HG03039 (cell line): ENCODE measurements around the gene AGBL4.
"Not testable (repeated sequence)": the region's sequence is repeated elsewhere in the genome, so short reads cannot be mapped to it uniquely, and the experiment has no call there.

Source experiments
- ATAC-seq: cut with Tn5 transposase; IDR thresholded peaks from one replicate; pipeline ENCODE4 v1.9.1; 2021; ENCODE audit warnings: mild to moderate bottlenecking, moderate library complexity; ENCODE audit not compliant: unreplicated experiment

The AGBL4 gene

DNA sequence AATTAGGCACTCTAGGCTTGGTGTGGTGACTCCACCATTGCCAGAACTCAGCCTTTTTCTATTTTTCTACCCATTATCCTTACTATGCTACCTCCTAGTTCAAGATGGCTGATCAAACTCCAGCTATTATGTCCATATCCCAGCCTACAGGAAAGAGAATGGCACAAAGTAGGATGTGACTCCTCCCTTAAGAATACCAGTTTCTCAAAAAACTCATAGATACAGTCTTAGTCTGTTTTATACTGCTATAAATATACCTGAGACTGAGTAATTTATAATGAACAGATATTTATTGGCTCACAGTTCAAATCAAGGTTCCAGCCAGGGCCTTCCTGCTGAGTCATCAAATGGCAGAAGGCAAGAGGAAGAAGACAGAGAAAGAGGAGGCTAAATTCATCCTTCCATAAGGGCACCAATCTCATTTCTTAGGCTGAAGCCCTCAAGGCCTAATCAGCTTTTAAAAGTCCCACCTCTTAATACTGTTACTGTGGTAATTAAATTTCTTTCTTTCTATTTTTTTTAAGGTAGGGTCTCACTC is 704.3 kb downstream of the AGBL4 start:
- ATAC-seq = no peak

DNA sequence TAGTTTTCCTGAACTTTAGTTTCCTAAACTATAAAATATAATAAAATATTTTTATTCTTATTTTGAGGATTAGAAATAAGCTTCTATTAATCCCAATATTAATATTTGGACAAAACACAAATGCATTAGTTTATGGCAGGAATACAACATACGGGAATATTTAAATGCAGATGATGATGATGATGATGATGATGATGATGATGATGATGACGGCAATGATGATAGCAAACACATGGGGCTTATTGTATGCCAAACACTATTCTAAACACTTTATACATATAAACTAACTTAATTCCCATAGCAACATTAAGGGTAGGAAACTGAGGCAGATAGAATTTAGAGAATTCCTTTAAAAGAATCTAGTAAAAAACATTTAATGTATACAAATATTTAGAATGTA is 705.5 kb downstream of the AGBL4 start:
- ATAC-seq = no peak

- ATAC-seq = no peak
These were observed 716.3 kb downstream of the AGBL4 start for GRCh38 chr1:49307457-49307856.

DNA sequence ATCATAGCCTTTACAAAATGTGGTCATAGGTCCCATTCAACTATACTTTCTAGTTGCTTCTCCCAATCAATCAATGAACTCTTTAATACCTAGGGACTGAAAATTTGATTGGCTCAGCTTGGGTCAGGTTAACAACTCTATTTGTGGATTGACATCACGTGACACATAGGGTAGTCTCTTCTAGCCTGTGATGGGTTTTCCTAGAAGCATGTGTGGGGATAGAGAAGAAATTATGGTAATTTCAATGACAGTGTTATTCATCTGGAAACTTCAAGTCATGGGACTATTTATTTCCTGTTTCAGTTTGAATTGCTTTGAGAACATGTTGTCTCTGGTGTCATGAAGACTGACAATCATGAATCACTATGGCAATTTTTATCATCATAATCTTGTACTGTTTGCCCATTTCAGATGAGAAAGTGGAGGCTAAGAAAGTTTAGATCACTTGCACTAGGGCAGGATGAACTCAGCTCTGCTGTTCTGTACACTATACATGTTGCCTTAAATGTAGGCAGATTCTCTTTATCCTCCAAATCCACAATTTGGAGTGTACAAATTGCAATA is 717.2 kb downstream of the AGBL4 start:
- ATAC-seq = no peak

GRCh38 chr1:49302400-49302799 is 721.4 kb downstream of the AGBL4 start:
- not testable (repeated sequence) for ATAC-seq

GRCh38 chr1:49298304-49298703 is 725.5 kb downstream of the AGBL4 start:
- no peak for ATAC-seq

DNA sequence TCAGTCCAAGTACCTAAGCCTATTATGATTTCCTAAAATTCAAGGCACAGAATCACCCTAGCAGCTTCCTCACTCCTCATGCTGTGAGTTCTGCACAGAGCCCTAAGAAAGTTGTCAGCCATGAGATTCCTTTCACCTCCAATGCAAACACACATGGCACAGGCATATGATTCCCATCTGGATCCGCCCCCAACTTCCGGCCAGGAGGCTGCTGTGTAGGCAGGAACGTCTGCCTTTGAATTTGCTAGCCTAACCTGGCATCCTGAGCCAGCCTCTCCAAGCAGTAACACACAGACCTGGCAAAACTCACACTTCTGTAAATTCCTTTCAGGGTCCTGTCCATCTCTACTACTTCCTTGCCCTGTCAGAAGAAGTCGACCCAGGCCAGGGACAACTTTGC is 726.0 kb downstream of the AGBL4 start:
- no peak for ATAC-seq

- ATAC-seq = no peak
These were observed 729.2 kb downstream of the AGBL4 start for GRCh38 chr1:49294539-49294938.

DNA sequence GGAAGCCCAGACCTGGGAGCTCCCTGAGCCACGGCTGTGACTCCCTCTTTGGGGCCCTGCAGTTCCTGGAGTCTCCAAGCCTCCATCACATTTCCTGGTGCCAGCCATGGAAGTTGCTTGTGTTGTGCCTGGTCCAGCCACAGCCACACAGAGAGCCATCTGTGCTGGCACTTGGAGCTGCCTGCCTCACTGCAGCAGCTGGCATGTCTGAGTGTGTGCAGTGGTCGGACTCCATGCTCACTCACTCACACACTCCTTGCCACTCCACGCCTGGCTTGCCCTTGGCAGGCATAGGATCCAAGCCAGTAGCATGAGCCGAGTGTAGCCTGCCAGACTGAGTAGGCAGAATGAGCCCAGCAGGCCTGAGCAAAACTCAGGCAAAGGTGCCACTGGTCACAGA is 730.7 kb downstream of the AGBL4 start:
- ATAC-seq = no peak

DNA sequence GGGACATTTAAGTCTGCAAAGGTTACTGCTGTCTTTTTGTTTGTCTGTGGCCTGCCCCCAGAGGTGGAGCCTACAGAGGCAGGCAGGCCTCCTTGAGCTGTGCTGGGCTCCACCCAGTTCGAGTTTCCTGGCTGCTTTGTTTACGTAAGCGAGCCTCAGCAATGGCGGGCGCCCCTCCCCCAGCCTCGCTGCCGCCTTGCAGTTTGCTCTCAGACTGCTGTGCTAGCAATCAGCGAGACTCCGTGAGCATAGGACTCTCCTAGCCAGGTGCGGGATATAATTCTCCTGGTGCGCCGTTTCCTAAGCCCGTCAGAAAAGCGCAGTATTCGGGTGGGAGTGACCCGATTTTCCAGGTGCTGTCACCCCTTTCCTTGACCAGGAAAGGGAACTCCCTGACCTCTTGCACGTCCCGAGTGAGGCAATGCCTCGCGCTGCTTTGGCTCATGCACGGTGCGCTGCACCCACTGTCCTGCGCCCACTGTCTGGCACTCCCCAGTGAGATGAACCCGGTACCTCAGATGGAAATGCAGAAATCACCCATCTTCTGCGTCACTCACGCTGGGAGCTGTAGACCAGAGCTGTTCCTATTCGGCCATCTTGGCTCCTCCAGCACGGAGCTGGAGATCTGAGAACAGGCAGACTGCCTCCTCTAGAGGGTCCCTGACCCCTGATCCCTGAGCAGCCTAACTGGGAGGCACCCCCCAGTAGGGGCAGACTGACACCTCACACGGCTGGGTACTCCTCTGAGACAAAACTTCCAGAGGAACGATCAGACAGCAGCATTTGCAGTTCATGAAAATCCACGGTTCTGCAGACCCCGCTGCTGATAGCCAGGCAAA is 766.3 kb downstream of the AGBL4 start:
- not testable (repeated sequence) for ATAC-seq

- ATAC-seq = no peak
These were observed 770.8 kb downstream of the AGBL4 start for GRCh38 chr1:49252917-49253316.

- ATAC-seq = no peak
These were observed 772.6 kb downstream of the AGBL4 start for GRCh38 chr1:49251019-49251784.

DNA sequence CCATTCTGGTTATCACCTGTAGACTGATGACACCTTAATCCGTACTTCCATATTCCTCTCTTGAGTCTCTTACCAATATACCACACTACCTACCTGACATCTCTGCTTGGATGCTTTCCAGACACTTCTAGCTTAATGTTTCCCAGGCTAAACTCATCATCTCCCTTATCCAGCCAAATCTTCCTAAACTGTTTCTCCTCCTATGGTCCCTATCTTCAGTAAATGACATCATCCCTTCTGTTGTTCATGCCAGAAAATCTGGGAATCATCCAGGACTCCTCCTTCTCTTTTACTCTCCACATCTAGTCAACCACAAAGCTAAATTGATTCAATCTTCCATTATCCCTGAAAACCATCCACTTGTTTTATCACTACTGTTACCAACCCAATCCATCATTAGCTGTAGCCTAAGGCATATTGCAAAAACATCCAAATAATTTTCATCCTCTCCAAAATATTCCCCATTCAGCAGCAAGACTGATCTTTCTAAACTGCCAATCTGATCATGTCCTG is 783.0 kb downstream of the AGBL4 start:
- no peak for ATAC-seq

- ATAC-seq = no peak
These were observed 788.8 kb downstream of the AGBL4 start for GRCh38 chr1:49234988-49235387.

- ATAC-seq = no peak
These were observed 794.2 kb downstream of the AGBL4 start for GRCh38 chr1:49229555-49229954.

DNA sequence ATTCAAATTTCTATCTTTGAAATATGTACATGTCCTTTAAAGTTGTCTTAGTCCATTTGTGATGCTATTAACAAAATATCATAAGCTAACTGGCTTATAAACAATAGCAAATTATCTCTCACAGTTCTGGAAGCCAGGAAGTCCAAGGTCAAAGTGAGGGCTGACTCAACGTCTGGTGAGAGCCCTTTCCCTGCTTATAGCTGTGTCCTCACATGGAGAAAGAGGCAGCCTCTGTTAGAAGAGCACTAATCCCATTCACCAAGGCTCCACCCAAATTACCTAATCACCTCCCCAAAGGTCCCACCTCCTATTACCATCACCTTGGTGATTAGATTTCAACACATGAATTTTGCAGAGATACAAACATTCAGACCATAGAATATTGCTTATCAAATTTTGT is 797.0 kb downstream of the AGBL4 start:
- ATAC-seq = no peak

- ATAC-seq = no peak
These were observed 798.3 kb downstream of the AGBL4 start for GRCh38 chr1:49225464-49225863.

DNA sequence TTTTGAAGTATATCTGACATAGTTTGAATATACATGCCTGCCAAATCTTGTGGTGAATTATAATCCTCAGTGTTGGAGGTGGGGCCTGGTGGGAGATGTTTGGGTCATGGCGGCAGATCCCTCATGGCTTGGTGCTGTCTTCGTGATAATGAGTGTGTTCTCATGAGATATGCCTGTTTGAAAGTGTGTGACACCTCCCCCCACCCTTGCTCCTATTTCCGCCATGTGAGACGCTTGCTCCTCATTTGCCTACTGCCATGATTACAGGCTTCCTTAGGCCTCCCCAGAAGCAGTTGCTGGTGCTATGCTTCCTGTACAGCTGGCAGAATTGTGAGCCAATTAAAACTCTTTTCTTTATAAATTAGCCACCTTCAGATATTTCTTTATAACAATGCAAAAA is 810.5 kb downstream of the AGBL4 start:
- no peak for ATAC-seq

DNA sequence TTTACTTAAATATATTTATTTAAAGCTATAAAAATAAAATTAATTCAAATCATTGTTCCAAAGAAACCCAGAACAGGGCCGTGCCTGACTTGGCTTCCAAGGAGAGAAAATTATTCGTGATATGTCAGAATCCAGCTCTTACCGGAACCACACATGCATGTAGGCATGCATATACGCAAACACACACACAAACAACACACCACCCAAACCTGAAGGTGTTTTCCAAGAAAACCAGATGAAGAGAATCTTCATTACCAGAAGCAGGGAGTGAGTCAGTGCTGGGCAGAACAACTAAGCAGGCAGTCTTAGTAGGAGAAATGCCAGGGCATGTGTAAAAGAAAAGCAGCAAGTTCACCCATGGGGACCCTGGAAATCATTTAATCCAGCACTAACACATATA is 815.0 kb downstream of the AGBL4 start:
- ATAC-seq = no peak

DNA sequence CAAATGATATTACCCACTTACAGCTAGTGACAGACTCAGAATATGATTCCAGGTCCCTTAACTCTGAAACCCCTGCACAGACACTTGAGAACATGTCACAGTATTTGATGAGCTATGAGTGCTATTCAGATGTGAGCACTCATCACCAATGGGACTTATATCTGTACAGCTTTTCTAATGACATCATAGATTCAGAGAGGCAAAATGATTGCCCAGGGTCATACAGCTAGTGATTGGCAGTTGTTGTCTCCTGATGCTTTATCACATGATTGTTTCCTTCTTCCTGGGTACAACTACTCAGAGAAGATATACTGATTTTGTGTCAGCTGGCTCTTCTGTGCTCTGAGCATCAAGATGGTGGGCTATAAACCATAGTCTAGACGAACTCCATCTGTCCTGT is 819.0 kb downstream of the AGBL4 start:
- no peak for ATAC-seq

GRCh38 chr1:49200738-49201137 is 823.0 kb downstream of the AGBL4 start:
- ATAC-seq = no peak
